ENCODE measurements around the gene S100G. TPM values are rescaled to one million over a fixed set of nuclear protein-coding genes. Genes with fewer than 3 reads are reported as not detected.
"Not testable (repeated sequence)": the region's sequence is repeated elsewhere in the genome, so short reads cannot be mapped to it uniquely, and the experiment has no call there.

S100G gene, protein sequence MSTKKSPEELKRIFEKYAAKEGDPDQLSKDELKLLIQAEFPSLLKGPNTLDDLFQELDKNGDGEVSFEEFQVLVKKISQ
- not detected for total RNA-seq

- intact Hi-C loops (cut with DNase I) = no loop called here
- 98 to 99% methylated on average over 4 of the region's 4 CpGs for WGBS, 2 donors
- no peaks in the 10 kb centered on the region for H3K36me3 ChIP-seq
- TF ChIP-seq, protein P1, sequence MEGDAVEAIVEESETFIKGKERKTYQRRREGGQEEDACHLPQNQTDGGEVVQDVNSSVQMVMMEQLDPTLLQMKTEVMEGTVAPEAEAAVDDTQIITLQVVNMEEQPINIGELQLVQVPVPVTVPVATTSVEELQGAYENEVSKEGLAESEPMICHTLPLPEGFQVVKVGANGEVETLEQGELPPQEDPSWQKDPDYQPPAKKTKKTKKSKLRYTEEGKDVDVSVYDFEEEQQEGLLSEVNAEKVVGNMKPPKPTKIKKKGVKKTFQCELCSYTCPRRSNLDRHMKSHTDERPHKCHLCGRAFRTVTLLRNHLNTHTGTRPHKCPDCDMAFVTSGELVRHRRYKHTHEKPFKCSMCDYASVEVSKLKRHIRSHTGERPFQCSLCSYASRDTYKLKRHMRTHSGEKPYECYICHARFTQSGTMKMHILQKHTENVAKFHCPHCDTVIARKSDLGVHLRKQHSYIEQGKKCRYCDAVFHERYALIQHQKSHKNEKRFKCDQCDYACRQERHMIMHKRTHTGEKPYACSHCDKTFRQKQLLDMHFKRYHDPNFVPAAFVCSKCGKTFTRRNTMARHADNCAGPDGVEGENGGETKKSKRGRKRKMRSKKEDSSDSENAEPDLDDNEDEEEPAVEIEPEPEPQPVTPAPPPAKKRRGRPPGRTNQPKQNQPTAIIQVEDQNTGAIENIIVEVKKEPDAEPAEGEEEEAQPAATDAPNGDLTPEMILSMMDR (IDR thresholded peaks at IDR 0.05) = no peak
- no peak for TF ChIP-seq POLR2A (IDR thresholded peaks at IDR 0.05)
- no peaks in the 10 kb centered on the region for H3K27me3 ChIP-seq
- no peaks in the 10 kb centered on the region for H3K9me3 ChIP-seq
- no peak within 1 kb of the TSS for H3K4me3 ChIP-seq (replicated peaks in 1 of 3)
- DNase-seq = no peak
- no peak within 1 kb of the TSS for H3K27ac ChIP-seq
- no peaks in the 10 kb centered on the region for H3K4me1 ChIP-seq
Measured at GRCh38 chrX:16649858-16650257, at the start of gene S100G. Gene S100G (plus strand): TSS chrX:16650158. CDS start chrX:16651007, 849 bp downstream.

DNA sequence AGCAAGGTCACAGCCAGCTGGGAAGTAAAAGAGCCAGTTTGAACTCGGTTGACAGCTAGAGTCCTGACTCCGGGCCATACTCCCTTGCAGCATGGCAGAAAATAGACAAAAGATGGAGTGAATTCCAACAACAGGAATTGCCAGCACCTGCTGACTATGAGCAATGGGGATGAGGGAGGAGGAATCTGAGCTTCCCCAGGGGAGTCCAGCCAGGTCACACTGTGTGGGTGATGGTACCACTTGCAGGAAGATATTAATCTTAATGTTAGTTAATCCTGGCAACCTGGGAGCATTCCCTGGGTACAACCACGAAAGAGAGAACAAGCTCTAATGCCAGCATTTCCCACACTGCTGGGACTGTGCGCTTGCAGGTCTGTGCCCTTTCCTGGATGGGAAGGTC is 48.1 kb upstream of the S100G start:
- Histone ChIP-seq H3K36me3 (no peaks in the 10 kb centered on the region), H3K9me3 (no peaks in the 10 kb centered on the region), H3K4me3 (replicated peaks in 1 of 3) (no peak overlapping the region), H3K27me3 (no peaks in the 10 kb centered on the region), H3K27ac (no peak overlapping the region), H3K4me1 (no peaks in the 10 kb centered on the region)
- intact Hi-C loops (cut with DNase I) = no loop called here
- 91 to 95% methylated on average over 4 of the region's 4 CpGs for WGBS, 2 donors
- DNase-seq = no peak
- TF ChIP-seq, protein P1 (IDR thresholded peaks at IDR 0.05) = no peak
- no peak for TF ChIP-seq POLR2A (IDR thresholded peaks at IDR 0.05)

- H3K27me3 ChIP-seq; H3K36me3 ChIP-seq; H3K9me3 ChIP-seq; DNase-seq; H3K4me3 ChIP-seq (replicated peaks in 1 of 3); H3K4me1 ChIP-seq; intact Hi-C loops (cut with DNase I); H3K27ac ChIP-seq: not testable (repeated sequence)
- 89 to 97% methylated on average over 6 of the region's 6 CpGs for WGBS, 2 donors
Measured at GRCh38 chrX:16603235-16603634, 46.7 kb upstream of the S100G start.

GRCh38 chrX:16603822-16604221 is 46.1 kb upstream of the S100G start:
- intact Hi-C loops (cut with DNase I) = no loop called here

GRCh38 chrX:16604337-16604736 is 45.6 kb upstream of the S100G start:
- H3K4me1 ChIP-seq = no peaks in the 10 kb centered on the region
- DNase-seq = no peak
- H3K27ac ChIP-seq = no peak overlapping the region
- no peaks in the 10 kb centered on the region for H3K9me3 ChIP-seq
- 71 to 88% methylated on average over 2 of the region's 2 CpGs for WGBS, 2 donors
- no peak overlapping the region for H3K4me3 ChIP-seq (replicated peaks in 1 of 3)
- TF ChIP-seq, protein P1 (IDR thresholded peaks at IDR 0.05) = no peak
- no peak for TF ChIP-seq POLR2A (IDR thresholded peaks at IDR 0.05)
- intact Hi-C loops (cut with DNase I) = no loop called here
- no peaks in the 10 kb centered on the region for H3K27me3 ChIP-seq
- H3K36me3 ChIP-seq = no peaks in the 10 kb centered on the region

More at GRCh38 chrX:16603822-16604221, 46.1 kb upstream of the S100G start:
- TF ChIP-seq POLR2A (IDR thresholded peaks at IDR 0.05) = no peak
- TF ChIP-seq, protein P1 (IDR thresholded peaks at IDR 0.05) = no peak
- no peaks in the 10 kb centered on the region for H3K4me1 ChIP-seq
- no peak overlapping the region for H3K27ac ChIP-seq
- H3K36me3 ChIP-seq = no peaks in the 10 kb centered on the region
- H3K27me3 ChIP-seq = no peaks in the 10 kb centered on the region
- H3K9me3 ChIP-seq = no peaks in the 10 kb centered on the region
- no peak for DNase-seq
- WGBS, 2 donors = 73 to 77% methylated on average over 4 of the region's 4 CpGs
- no peak overlapping the region for H3K4me3 ChIP-seq (replicated peaks in 1 of 3)
